HG03095 (cell line): ENCODE results near the gene TMIGD1.

Experiments
- ATAC-seq: cut with Tn5 transposase; IDR thresholded peaks from one replicate; pipeline ENCODE4 v1.9.1; 2021; ENCODE audit warnings: moderate library complexity; ENCODE audit not compliant: unreplicated experiment

The TMIGD1 gene, protein sequence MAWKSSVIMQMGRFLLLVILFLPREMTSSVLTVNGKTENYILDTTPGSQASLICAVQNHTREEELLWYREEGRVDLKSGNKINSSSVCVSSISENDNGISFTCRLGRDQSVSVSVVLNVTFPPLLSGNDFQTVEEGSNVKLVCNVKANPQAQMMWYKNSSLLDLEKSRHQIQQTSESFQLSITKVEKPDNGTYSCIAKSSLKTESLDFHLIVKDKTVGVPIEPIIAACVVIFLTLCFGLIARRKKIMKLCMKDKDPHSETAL

DNA sequence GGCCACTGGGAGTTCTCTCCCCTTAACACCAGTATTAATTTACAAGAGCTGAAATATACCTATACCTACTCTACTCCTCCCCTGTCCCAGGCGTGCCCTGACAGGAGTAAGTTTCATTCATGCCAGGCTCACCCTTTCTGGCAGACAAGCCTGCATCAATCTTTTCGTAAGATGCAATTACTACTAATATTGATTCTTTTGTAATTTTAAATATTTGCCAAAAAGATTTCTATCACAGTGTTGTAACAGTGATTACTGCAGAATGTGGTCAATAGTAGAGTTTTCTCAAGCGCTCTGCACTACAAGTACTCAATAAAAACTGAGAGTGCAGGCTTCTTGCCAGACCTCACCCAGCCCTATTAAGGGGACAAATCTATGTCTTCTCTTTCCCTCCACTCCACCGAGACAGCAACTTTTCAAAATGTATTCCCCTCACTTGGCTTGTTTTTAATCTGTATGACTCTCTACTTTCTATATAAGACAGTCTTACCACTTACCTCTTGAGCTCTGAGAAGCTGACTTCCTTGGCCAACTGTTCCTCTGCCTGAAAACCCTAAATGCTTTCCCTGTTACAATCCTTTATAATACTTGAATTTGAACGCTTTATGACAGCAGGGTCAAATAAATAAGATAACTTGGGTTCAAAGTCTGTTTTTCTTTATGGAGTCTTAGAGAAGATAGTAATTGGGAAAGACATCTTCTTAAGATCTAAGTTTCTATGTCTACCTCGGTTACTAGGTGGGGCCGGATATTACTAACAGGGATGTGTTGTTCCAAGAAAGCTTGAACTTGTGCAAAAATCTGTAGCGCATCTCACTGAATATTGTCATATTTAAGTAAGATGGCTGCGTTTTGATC is at the start of gene TMIGD1:
TMIGD1 (minus strand) TSS at position 555 of the 858 bp plus-strand sequence. CDS start 1,924 bp downstream, outside the sequence.
- no peak for ATAC-seq

GRCh38 chr17:30382345-30382744 is 48.5 kb upstream of the TMIGD1 start:
- ATAC-seq = no peak

- ATAC-seq = no peak
Observed at GRCh38 chr17:30381340-30381659, 47.4 kb upstream of the TMIGD1 start.

GRCh38 chr17:30380643-30381339 is 46.9 kb upstream of the TMIGD1 start:
- no peak for ATAC-seq

DNA sequence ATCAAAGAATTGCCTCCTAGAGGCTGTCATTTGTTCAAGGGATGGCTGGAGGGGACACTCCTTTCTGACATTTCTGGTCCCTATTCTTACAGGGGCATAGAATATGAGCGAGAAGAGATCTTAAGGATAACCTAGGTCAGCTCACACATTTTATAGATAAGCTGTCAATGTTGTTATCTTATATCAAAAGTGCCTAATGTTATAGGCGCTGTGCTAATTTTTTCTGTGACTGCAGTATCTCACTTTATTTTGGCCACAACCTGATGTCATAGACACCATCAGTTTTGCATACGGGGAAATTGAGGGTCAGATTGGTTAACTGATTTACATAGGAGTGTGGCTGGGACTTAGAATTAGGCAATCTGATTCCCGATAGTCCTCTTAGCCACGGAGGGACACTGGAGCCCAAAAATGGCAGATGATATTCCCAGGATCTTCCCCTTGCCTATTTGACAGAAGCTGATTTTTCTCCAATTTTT is 46.1 kb upstream of the TMIGD1 start:
- ATAC-seq = no peak

DNA sequence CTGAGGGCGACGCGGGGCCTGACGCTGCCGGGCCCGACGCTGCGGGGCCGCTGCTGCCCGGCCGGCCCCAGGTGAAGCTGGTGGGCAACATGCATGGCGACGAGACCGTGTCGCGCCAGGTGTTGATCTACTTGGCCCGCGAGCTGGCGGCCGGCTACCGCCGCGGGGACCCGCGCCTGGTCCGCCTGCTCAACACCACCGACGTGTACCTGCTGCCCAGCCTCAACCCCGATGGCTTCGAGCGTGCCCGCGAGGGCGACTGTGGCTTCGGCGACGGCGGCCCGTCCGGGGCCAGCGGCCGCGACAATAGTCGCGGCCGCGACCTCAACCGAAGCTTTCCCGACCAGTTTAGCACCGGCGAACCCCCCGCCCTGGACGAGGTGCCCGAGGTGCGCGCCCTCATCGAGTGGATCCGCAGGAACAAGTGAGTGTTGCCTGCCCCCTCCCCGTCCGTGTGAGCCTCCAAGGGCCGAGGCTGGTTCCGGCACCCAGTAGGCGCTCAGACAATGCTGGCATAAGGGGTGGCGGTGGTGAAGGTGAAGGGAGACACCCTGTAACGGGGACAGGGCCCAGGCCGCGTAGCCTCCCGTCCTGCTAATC is 45.5 kb upstream of the TMIGD1 start:
- ATAC-seq = peak; percentile 8

DNA sequence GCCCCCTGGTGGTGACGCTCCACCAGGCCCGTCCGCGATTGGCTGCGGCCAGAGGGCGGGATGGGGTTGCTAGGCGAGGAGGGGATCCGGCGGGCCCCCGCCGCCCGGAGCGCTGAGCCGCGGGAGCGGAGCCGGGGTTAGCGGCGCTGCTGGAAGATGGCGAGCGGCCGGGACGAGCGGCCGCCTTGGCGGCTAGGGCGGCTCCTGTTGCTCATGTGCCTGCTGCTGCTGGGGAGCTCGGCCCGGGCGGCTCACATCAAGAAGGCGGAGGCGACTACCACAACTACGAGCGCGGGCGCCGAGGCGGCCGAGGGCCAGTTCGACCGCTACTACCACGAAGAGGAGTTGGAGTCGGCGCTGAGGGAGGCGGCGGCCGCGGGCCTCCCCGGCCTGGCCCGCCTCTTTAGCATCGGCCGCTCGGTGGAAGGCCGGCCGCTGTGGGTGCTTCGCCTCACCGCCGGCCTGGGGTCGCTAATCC is 45.0 kb upstream of the TMIGD1 start, which contains the start of gene CPD:
CPD (plus strand) TSS at position 103 of the 478 bp plus-strand sequence; CDS start at position 157, 54 bp downstream.
- ATAC-seq = peak; percentile 77

- ATAC-seq = no peak
Observed at GRCh38 chr17:30378241-30378824, 44.5 kb upstream of the TMIGD1 start.

- ATAC-seq = no peak
Observed at GRCh38 chr17:30377574-30378240, 43.9 kb upstream of the TMIGD1 start.

DNA sequence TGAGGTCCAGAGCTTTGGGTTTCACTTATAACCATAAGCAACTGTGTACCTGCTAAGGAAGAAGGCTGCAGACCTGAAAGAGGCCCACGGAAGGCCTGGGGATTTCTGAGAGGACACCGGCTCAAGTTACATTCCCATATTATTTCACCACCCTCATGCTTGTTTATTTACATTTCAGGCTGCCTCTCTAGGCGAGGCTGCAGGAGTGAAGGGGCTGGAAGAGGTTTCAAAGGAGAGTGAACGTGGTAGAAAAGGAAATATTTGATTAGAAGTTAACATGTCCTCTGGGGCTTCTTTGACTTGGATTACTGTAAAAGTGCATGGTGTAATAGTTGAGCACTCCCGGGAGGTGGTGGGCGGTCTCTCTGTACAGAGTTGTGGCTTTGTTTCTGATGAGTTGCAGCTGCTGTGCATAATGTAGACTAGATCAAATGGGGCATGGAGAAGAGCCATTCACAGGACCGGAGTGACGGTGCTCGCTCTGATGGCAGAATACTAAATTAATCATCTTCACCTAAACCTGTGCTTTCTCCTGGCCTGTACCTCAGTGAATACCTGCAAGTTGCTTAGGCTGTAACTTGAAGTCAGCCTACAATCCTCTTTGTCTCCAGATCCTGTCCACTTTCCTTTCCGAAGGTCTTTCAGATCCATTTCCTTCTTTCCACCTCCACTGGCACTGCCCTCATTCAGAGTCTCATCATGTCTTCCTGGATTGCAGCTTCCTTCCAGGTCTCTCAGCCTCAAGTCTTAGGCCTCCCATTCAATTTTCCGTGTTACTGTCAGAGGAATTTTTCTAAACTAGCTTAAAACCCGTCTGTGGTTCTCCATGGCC is 43.0 kb upstream of the TMIGD1 start:
- ATAC-seq = no peak

GRCh38 chr17:30375661-30376060 is 41.8 kb upstream of the TMIGD1 start:
- ATAC-seq = no peak

DNA sequence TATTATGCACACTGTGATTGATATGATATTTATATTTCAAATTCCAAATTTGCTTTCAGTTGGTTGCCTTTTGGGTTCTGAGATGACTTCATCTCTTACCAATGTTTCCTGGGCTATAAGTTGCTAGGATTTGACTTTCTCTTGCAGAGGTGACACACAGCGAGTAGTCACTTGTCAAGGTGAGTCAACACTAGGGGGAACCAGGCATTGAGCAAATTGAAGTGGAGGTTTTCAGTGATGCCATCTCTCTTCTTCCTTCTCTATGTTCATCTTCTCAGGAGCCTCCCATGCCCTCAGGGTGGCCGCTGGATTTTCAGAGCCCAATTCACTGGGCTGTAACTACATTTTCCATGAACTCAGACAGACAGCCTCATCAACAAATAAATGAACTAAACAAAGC is 38.9 kb upstream of the TMIGD1 start:
- no peak for ATAC-seq

GRCh38 chr17:30369995-30370394 is 36.1 kb upstream of the TMIGD1 start:
- no peak for ATAC-seq

- ATAC-seq = no peak
Observed at GRCh38 chr17:30368912-30369720, 35.3 kb upstream of the TMIGD1 start.

DNA sequence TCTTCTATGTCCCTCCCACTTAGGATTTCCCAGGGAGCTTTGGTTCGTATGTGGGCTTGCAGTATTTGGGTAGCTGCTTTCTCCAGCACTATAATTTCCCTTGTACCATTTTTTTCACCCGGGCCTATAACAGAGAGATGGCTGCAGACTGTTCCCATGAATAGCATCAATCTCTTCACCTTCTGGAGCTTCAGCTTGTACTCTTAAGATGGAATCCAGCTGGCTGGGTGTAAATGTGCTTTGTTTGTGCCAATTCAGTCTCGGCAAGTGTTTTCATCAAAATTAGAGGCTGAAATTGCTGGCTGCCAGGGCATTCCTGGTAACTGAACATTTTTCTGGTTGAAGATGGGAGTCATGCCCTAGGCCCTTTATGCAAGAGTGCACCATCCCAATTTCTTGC is 32.7 kb upstream of the TMIGD1 start:
- no peak for ATAC-seq

- peak; percentile 75 for ATAC-seq
Observed at GRCh38 chr17:30363715-30364202, 29.9 kb upstream of the TMIGD1 start.

DNA sequence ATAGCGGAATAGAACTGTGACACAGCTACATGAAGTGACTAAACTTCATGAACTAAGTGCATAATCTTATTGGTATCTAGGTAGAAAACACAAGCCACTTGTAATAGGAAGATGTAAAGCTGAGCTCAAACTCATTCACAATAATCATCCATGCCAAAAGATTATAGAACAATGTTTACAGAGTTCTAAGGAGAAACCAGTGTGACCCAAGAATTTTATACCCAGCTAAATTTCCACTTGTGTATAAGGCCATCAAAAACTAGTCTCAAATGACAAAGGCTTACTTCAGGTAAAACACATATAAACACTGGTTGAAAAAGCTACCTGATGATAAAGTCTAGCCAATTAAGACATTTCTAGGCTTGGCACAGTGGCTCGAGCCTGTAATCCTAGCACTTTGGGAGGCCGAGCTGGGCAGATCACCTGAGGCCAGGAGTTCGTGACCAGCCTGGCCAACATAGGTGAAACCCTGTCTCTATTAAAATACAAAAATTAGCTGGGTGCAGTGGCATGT is 28.0 kb upstream of the TMIGD1 start:
- ATAC-seq = no peak
